HG03025 (cell line): Measurements from ENCODE around the gene MYO1F.
"Not testable (repeated sequence)": the region's sequence is repeated elsewhere in the genome, so short reads cannot be mapped to it uniquely, and the experiment has no call there.

ENCODE experiments used
- ATAC-seq: cut with Tn5 transposase; IDR thresholded peaks from one replicate; pipeline ENCODE4 v1.9.1; 2021; ENCODE audit warnings: mild to moderate bottlenecking, moderate library complexity; ENCODE audit not compliant: unreplicated experiment, low FRiP score

The MYO1F gene

GRCh38 chr19:8525401-8525684, 51.9 kb downstream of the MYO1F start:
- no peak for ATAC-seq

DNA sequence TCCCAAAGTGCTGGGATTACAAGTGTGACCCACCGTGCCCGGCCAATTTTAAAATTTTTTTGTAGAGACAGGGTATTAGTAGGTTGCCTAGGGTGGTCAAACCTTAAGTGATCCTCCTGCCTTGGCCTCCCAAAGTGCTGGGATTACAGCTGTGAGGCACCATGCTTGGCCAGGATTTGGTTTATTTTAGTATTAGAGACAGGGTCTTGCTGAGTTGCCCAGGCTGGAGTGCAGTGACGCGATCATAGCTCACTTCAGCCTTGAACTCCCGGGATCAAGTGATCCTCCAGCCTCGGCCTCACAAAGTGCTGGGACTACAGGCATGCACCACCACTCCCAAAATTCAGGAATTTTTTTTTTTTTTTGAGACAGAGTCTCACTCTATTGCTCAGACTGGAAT, 57.9 kb downstream of the MYO1F start:
- no peak for ATAC-seq

- no peak for ATAC-seq
These were observed 58.7 kb downstream of the MYO1F start for GRCh38 chr19:8518536-8518935.

GRCh38 chr19:8517551-8518442, 59.4 kb downstream of the MYO1F start:
- no peak for ATAC-seq

GRCh38 chr19:8515317-8515716, 61.9 kb downstream of the MYO1F start:
- no peak for ATAC-seq

- ATAC-seq: not testable (repeated sequence)
These were observed 62.7 kb downstream of the MYO1F start for GRCh38 chr19:8514505-8515009.

DNA sequence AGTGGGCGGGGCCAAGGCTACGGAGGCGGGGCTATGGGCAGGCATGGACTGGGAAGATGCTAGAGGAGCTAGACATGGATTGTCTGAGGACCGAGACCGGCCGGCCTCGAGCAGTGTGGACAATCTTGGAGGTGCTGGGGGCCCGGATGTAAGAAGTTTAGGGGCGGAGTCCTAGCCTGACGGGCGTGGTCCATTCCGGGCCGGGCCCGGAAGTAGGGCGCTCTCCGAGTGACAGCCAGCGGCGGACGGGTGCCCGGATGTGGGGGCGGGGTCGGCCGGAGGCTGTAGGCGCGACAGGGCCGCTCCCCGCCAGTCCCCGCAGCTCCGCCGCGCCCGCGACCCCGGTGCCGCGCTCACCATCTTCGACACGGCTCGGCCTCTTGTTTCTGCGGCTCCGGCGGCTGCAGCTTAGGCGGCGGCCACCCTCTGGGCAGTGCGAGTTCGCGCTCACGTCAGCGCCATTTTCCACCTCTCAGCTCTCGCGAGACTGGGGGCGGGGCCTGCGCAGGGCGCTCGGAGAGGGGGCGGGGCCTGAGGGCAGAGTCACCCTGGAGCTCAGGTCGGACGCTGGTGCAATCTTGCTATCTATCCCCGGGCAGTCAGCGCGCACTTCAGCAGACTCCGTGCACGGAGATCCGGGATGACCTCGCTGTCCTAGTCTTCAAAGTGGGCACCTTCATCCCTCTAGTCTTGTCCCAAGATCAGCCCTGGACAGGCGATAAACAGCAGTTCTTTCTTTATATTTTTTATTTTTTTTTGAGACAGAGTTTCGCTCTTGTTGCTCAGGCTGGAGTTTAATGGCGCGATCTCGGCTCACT, 63.3 kb downstream of the MYO1F start, which contains the start of gene ZNF414:
Gene ZNF414 (minus strand): TSS at position 481 of the 818 bp plus-strand sequence. CDS start 121 bp downstream, at position 360.
- peak; percentile 73 for ATAC-seq

GRCh38 chr19:8513036-8513686, 64.1 kb downstream of the MYO1F start:
- ATAC-seq: no peak

DNA sequence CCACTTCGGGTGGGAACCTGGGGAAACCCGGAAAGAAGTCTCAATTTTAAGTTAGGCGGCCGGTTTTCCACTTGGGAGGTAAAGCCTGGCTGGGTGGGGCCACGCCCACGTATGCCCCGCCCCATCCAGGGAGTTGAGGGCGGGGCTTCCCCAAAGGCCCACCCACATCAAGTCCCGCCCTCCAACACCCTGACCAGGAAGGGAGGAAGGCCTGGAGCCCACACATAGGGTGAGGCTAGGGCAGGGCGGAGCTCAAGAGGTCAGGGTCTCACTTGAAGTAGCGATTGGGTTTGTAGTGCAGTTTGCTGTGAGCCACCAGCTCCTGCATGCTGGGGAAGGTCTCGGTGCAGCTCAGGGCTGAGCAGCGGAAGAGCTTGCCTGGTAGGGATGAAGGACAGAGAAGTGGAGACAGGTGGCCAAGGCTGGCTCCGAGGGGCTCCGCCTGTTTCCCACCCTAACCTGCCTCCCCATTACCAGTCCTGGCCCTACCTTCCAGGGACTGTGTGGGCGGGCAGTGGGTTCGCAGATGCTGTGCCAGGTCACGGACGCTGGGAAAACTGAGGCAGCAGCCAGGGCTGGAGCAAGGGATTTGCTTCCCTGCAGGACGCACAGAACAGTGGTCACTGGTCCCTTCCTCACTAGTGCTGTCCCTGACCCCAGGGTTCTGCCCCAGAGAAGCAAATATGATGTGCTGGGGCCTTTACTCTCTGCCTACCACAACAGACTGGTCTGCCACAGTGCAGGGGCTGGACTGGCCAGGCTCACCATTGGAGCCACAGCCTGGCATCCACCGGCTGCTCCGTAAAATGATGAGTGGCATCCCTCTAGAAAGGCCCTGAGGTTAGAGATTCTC, 64.9 kb downstream of the MYO1F start:
- no peak for ATAC-seq

GRCh38 chr19:8511573-8512101, 65.6 kb downstream of the MYO1F start:
- no peak for ATAC-seq

GRCh38 chr19:8510589-8511115, 66.6 kb downstream of the MYO1F start:
- no peak for ATAC-seq

DNA sequence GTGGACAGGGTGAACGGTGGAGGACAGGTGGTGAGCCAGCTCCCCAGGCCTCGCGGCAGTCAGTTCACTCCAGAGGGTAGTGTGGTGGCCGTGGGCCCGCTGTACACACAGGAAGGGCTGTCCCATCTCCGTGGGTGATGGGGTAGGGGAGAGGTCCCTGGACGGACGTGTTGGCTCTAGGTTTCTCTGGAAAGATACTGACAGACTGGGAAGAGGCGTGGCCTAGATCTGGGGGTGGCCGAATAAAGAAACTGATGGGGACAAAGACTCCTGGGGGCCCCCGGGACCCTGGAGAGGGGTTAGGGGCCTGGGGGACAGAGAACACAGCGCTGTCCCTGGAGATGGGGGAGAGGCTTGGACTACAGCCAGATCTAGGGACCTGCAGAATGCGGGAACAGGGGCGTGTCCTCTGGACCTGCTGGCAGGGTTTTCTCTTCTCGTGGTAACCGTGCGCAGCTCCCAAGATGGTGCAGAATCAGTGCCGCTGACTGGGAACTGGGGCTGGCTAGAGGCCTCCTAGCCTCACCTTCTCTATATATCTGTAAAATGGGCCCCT, 70.8 kb downstream of the MYO1F start:
- ATAC-seq: no peak

GRCh38 chr19:8505680-8506401, 71.4 kb downstream of the MYO1F start:
- ATAC-seq: no peak

DNA sequence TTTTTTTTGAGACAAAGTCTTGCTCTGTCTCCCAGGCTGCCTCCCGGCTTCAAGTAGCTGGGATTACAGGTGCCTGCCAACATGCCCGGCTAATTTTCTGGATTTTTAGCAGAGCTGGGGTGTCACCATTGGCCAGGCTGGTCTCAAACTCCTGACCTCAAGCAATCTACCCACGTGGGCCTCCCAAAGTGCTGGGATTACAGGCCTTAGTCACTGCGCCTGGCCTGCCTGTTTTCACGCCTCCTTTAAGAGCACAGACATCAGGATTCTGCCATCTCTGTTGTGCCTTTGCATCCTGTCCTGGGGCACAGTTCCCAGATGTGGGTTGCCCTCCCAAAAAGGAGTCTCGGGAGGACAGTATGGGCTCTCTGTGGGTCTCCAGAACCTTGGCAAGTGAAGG, 72.3 kb downstream of the MYO1F start:
- no peak for ATAC-seq

DNA sequence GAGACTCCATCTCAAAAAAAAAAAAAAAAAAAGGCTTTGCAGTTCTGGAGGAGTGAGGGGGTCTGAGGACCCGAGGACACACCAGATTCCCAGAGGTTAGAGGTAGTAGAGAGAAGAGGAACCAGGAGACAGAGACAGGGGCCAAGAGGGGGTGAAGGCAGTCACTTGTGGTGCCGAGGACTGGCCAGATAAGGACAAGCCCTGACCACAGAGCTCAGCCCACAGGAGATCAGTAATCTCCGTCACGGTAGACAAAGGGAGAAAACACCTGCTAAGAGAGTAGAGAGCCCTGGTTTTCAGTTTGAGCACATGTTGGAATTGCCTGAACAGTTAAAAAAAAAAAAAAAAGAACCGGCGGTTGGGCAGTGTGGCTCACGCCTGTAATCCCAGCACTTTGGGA, 73.1 kb downstream of the MYO1F start:
- no peak for ATAC-seq

DNA sequence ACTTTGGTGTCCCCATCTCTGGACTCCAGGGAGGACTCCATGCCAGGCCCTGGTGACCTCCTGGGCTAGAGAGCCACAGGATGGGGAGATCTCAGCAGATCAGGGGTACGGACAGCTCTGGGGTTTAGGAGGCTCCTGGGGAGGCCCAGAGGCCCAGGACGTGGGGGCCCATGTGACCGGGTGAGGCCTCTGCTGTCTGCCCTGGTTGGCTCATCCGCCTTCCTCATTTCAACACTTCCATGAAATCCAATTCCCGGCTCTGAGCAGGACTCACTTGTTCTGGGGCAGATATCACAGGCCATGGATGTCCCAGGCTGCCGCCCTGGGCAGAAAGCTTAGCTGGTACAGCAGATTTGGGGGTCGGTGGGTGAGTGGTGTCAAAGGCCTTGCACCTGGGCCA, 73.7 kb downstream of the MYO1F start:
- ATAC-seq: no peak

GRCh38 chr19:8501981-8502380, 75.3 kb downstream of the MYO1F start:
- no peak for ATAC-seq

DNA sequence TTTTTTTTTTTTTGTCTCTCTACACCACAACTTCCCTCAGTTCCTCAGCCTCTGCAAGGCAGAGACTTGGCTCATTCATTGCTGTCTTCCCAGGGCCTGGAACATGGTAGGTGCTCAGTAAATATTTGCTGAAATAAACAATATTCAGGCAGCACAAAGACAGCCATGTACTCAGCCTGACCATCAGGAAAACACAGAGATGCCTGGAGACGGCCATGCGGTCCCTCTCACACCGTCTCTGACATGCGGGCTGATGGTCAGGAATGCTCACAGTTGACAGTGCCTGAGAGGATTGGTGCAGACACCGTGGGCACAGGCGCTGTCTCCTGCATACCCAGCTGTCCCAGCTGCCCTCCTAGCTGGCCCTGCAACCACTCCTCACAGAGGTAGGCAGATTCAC, 75.7 kb downstream of the MYO1F start:
- no peak for ATAC-seq

DNA sequence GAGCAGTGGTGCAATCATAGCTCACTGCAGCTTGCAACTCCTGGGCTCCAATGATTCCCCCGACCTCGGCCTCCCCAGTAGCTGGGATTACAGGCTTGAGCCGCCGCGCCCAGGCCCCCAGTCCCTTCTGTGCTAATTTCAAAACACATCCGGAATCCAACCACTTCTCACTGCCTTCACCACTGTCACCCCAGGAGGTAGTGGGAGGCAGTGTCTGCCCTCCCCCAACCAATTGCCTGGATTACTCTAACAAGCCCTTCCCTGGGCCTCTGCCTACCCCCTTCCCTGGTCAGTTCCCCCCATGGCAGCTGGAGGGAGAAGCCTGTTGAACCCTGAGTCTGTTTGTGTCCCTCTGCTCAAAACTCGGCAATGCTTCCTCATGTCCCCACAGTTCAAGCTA, 77.1 kb downstream of the MYO1F start:
- no peak for ATAC-seq
